Activated naive CD8-positive, alpha-beta T cell (primary cell): ENCODE results near the gene RPL10.

Experiments
- H3K27ac Mint-ChIP-seq: one replicate; pipeline ENCODE4 v1.8.0; 2021; ENCODE audit warnings: mixed read lengths
- H3K27me3 Mint-ChIP-seq: one replicate; pipeline ENCODE4 v1.8.0; 2021; ENCODE audit warnings: mixed read lengths
- H3K36me3 Mint-ChIP-seq: one replicate; pipeline ENCODE4 v1.8.0; 2021; ENCODE audit warnings: mixed read lengths
- H3K4me1 Mint-ChIP-seq: one replicate; pipeline ENCODE4 v1.8.0; 2021; ENCODE audit warnings: low read depth, mixed read lengths
- H3K4me3 Mint-ChIP-seq: one replicate; pipeline ENCODE4 v1.8.0; 2021; ENCODE audit warnings: mild to moderate bottlenecking, mixed read lengths
- H3K9me3 Mint-ChIP-seq: one replicate; pipeline ENCODE4 v1.8.0; 2021; ENCODE audit warnings: low read depth, mixed read lengths

The RPL10 gene

DNA sequence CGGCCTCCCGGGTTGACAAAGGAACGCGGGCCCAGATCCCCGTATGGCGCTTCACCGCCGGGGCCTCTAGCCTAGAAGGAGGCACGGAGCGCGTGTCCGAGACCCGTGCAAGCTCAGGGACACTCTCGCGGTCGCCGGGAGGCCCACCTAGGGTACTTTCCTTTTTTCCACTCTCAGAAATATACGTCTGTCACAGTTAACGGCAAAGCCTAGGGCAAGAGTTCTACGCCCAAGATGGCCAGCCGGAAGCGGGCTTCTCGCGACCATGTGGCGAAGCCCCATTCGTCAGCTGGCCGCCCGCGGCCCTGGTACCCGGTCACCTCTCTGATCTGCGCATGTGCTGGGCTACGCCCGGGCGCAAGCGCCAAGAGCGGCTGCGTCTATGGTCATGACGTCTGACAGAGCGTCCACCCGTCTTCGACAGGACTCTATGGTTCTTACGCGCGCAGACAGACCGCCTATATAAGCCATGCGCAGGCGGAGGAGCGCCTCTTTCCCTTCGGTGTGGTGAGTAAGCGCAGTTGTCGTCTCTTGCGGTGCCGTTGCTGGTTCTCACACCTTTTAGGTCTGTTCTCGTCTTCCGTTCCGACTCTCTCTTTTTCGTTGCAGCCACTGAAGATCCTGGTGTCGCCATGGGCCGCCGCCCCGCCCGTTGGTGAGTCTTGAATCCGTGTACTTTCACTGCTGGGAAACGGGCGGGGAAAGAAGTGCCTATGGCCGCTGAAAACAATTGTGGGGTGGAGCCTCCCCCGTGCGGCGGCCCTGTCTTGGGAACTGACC, at the start of gene RPL10:
TSS of gene RPL10 (plus strand) at position 490 of the 780 bp plus-strand sequence. CDS start at position 633, 143 bp downstream.
- Mint-ChIP-seq H3K4me1 (peaks cover 2% of the 10 kb centered on the region), H3K36me3 (peaks cover 16% of the 10 kb centered on the region), H3K4me3 (peak within 1 kb of the TSS; percentile 98), H3K27ac (peak within 1 kb of the TSS; percentile 100), H3K9me3 (no peaks in the 10 kb centered on the region), H3K27me3 (no peaks in the 10 kb centered on the region)

DNA sequence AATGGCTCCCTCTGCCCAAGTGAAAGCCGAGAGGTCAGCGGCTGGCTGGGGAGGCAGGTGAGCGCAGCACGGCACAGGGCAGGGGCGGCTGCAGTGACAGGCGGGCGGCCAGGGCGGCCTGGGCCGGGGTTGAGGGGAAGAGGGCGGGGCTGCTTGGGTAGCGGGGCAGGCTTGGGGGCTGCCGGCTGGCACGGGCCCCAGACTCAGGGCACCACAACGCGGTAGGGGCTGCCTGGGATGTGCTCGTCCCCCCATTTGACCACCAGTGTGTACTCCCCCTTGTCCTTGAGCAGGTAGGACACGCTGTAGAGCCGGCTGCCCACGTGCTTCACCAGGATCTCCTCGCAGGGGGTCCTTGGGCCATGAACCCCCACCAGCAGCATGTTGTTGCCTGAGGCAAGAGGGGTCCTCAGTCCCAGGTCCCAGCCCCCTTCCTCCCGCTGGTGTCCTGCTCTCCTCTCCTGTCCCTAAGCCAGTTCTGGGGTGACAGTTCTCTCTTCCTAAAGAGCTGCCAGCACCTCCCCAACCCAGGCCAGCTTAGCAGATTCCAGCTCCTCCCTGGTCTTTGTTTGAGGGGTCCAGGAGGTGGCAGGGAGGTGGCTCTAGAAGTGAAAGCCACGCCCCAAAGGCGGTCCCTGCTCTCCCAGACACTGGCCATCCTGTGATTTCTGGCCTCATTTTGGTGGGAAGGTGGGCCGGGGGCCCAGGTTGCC, 49.4 kb upstream of the RPL10 start:
- Mint-ChIP-seq H3K27me3 (no peaks in the 10 kb centered on the region), H3K36me3 (no peaks in the 10 kb centered on the region), H3K27ac (no peak overlapping the region), H3K4me3 (no peak overlapping the region), H3K4me1 (peaks cover 29% of the 10 kb centered on the region), H3K9me3 (no peaks in the 10 kb centered on the region)

DNA sequence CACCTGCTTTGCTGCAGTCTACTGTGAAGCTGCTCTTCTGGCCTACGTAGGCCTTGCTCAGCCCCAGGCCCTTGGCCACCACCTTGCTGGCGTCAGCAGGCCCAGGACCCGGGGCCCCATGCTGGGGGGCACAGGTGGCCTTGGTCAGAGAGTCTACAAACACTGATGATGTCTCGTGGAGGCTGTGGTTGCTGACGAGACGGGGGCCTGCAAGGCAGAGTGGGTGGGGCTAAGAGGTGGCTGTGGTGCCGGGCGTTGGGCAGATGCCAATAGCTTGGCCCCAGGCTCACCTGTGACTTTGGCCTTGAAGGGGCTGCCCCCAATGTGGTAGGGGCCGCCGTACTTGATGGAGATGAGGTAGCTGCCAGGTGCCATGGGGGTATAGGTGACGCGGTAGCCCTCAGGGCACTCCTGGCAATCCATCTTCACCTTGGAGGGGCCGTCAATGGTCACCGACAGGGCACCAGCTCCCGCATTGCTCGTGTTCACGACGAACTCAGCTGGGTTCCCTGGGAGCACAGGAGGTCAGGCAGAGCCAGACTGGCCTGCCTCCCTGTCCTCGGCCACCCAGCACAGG, 48.7 kb upstream of the RPL10 start:
- Mint-ChIP-seq H3K36me3 (no peaks in the 10 kb centered on the region), H3K4me1 (peaks cover 31% of the 10 kb centered on the region), H3K9me3 (no peaks in the 10 kb centered on the region), H3K27me3 (no peaks in the 10 kb centered on the region), H3K4me3 (no peak overlapping the region), H3K27ac (no peak overlapping the region)

DNA sequence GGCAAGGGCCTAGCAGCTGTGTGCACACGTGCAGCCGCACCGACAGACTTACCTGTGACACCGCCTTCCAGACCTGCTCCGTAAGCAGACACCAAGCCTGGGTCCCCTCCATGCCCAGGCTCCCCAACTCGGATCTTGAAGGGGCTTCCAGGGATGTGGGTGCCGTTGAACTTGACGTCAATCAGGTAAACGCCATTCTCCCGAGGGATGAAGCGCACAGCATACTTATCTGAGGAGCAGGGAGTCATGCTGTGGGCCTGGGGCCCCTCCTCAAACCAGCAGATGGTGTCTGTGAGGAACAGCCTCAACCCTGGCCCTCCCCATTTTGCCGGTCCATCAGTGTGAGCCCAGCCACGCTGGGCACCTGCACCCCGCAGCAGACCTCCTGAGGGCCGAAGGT, 48.2 kb upstream of the RPL10 start:
- H3K27me3 Mint-ChIP-seq, result no peaks in the 10 kb centered on the region
- H3K36me3 Mint-ChIP-seq, result no peaks in the 10 kb centered on the region
- no peak overlapping the region for H3K4me3 Mint-ChIP-seq
- H3K27ac Mint-ChIP-seq, result no peak overlapping the region
- H3K4me1 Mint-ChIP-seq, result peaks cover 32% of the 10 kb centered on the region
- H3K9me3 Mint-ChIP-seq, result no peaks in the 10 kb centered on the region

DNA sequence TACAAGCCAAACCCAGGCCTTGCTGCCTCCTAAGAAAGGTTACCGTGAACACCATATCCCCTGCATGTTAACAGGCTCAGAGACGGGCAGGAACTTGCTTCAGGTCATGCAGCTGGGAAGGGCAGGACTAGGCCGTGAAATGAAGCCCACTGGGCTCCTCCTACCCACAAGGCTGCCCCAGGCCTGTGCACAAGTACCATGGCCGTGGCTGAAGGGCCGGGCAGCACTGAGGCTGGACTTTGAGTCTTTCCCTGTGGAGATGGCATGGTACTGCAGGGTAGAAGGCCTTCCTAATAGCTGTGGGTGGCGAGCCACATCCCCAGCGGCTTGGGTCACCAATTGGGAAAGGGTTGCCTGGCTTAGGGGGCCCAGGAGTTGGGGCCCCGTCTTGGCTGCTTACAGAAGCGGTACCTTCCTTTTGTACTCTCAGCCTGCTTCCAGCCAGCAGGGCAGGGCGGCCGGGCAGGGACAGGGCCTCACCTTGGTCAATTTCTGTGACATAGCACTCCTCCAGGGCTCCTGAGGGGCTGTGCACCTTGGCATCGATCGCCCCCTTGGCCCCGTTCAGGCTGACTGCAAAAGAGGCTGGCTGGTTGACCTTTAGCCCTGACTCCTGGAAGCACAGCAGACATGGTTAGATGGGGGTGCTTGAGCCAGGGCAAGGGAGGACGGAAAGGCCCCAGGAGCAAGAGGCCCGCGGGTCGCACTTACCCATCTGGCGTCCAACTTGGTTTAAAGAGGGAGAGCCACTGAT, 47.6 kb upstream of the RPL10 start:
- Mint-ChIP-seq H3K27me3 (no peaks in the 10 kb centered on the region), H3K36me3 (no peaks in the 10 kb centered on the region), H3K4me3 (peak overlapping the region; percentile 23), H3K4me1 (peaks cover 32% of the 10 kb centered on the region), H3K27ac (no peak overlapping the region), H3K9me3 (no peaks in the 10 kb centered on the region)

DNA sequence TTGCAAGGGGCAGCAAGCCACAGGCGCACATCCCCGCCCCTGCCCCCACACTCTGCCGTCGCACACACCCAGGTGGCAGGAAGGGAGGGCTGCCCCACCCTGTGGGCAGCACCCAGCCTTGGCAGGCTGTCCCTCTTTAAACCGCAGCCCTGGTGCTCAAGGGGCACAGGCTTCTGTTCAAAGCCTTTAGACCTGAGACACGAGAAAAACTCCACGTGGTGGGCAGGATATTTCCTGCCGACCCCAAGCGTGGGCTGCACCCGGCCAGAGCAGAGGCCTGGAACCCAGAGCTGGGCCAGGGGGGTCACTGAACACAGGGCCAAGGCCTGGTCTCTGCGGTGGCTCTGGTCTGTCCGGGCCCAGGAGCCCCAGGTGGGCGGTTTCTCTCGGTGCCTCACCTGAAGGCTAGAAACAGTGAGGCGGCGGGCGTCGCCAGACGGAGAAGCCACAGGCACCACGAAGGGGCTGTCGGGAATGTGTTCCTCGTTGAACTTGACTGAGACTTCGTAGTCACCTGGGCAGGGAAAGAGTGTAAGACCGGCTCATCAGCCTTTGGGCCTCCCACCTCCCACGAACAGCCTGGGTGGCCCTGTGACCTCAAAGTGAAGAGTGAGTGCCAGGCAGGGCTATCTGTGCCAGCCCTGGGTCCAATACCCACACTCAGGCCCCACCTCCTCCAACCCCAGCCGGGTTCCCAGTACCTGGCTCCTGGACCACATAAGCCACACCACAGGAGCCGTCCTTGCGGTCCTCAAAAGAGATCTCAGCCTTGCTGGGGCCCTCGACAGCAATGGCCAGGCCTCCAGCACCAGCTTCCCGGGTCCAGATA, 46.8 kb upstream of the RPL10 start:
- peak overlapping the region; percentile 44 for H3K4me3 Mint-ChIP-seq
- H3K9me3 Mint-ChIP-seq, result no peaks in the 10 kb centered on the region
- peaks cover 36% of the 10 kb centered on the region for H3K4me1 Mint-ChIP-seq
- no peaks in the 10 kb centered on the region for H3K36me3 Mint-ChIP-seq
- H3K27me3 Mint-ChIP-seq, result no peaks in the 10 kb centered on the region
- H3K27ac Mint-ChIP-seq, result peak overlapping the region; percentile 64

DNA sequence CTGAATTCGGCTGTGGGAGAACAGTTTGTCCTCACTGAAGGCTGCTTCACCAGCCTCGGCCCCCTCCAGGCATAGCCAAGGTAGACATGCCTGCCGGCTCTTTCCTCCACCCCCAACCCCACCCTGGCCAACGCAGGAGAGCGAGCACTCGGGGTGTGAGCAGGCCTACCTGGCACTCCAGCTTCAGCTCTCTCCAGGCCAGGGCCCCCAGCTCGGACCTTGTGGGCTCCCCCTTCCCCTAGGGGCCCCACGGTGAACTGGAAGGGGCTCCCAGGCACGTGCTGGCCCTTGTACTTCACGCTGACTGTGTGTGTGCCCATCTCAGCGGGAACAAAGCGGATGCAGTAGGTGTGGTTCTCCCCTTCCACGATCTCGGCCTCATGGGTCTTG, 46.2 kb upstream of the RPL10 start:
- Mint-ChIP-seq H3K9me3 (no peaks in the 10 kb centered on the region), H3K36me3 (no peaks in the 10 kb centered on the region), H3K4me1 (peaks cover 36% of the 10 kb centered on the region), H3K27ac (peak overlapping the region; percentile 64), H3K27me3 (no peaks in the 10 kb centered on the region), H3K4me3 (peak overlapping the region; percentile 44)

DNA sequence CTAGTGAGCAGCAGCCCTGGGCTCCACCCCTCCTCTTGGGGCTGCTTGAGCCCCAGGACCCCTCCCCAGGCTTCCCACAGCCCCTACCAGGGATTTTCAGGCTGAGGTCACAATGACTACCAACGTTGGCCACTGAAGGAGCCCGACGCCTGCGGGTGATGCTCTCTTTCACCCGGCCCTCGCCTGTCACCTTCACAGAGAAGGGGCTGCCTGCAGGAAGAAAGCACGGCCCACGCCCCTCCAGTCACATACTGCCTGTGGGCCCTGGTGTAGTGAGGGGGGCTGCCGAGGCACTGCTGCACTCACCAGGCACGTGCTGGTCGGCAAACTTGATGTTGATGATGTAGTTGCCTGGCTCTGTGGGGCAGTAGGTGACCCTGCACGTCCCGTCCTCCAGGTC, 45.7 kb upstream of the RPL10 start:
- Mint-ChIP-seq H3K27ac (no peak overlapping the region), H3K4me1 (peaks cover 34% of the 10 kb centered on the region), H3K4me3 (peak overlapping the region; percentile 7), H3K9me3 (no peaks in the 10 kb centered on the region), H3K27me3 (no peaks in the 10 kb centered on the region), H3K36me3 (no peaks in the 10 kb centered on the region)

DNA sequence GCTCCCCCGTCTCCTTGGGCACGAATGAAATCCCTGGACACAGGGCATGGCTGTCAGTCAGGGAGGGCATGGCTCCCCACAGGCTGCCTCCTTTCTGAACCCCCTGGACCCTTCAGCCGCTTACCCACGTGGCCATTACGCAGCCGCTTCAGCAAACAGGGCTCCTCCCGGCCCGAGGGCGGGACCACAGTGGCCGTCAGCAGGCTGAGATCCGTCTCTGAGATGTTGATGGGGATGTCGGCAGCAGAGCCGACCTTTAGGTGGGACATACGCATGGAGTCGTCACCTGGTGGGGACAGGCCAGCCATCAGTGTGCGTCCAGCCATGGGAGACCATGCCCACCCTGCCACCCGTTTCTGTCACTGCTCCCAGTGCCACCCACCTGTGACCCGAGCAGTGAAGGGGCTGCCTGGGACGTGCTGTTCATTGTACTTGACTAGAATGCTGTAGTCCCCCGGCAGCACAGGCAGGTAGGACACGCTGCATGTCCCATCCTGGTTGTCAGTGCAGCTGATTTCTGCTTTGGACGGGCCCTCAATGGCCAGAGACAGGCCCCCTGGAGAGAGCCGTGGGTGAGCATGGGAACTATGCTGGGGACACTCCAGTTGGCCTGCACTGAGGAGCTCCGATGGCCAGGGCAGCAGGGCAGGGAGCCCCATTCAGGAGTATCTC, 44.9 kb upstream of the RPL10 start:
- no peaks in the 10 kb centered on the region for H3K27me3 Mint-ChIP-seq
- peaks cover 31% of the 10 kb centered on the region for H3K4me1 Mint-ChIP-seq
- H3K27ac Mint-ChIP-seq, result peak overlapping the region; percentile 34
- H3K9me3 Mint-ChIP-seq, result no peaks in the 10 kb centered on the region
- H3K36me3 Mint-ChIP-seq, result no peaks in the 10 kb centered on the region
- H3K4me3 Mint-ChIP-seq, result no peak overlapping the region

DNA sequence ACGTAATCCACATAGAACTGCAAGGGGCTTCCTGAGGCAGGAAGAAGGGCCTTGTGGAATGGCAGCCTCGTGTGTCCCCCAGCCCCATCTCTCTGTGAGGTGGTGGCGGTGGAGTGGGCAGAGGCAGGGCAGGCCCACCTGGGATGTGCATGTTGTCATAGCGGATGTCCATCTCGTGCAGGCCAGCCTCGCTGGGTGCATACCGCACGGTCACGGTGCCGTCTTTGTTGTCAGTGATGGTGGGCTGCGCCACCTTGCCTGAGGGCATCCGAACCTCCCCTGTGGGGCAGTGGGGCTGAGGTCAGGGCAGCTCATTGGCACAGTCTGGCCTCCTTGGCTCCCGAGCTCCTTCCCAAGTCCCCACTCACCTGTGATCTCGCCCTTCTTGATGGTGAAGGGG, 44.2 kb upstream of the RPL10 start:
- no peak overlapping the region for H3K27ac Mint-ChIP-seq
- no peaks in the 10 kb centered on the region for H3K36me3 Mint-ChIP-seq
- no peaks in the 10 kb centered on the region for H3K9me3 Mint-ChIP-seq
- no peaks in the 10 kb centered on the region for H3K27me3 Mint-ChIP-seq
- H3K4me3 Mint-ChIP-seq, result no peak overlapping the region
- peaks cover 28% of the 10 kb centered on the region for H3K4me1 Mint-ChIP-seq

DNA sequence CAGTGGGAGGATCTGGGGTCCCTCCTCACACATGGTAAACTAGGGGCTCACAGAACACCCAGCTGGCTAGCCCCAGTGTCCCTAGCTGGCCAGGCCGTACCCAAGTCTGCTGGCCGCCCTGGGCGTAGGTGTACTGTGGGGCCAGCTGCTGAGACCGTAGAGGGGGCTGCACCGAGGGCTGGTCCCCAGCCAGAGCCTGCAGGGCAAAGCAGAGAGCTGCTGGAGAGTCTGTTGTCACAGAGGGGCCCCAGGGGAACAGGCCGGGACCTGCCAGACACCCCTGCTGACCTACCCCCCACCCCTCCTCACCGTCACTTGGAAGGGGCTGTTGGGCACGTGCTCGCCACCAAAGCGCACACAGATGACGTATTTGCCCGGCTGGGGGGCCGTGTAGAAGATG, 43.7 kb upstream of the RPL10 start:
- Mint-ChIP-seq H3K4me1 (peaks cover 28% of the 10 kb centered on the region), H3K4me3 (no peak overlapping the region), H3K36me3 (no peaks in the 10 kb centered on the region)

DNA sequence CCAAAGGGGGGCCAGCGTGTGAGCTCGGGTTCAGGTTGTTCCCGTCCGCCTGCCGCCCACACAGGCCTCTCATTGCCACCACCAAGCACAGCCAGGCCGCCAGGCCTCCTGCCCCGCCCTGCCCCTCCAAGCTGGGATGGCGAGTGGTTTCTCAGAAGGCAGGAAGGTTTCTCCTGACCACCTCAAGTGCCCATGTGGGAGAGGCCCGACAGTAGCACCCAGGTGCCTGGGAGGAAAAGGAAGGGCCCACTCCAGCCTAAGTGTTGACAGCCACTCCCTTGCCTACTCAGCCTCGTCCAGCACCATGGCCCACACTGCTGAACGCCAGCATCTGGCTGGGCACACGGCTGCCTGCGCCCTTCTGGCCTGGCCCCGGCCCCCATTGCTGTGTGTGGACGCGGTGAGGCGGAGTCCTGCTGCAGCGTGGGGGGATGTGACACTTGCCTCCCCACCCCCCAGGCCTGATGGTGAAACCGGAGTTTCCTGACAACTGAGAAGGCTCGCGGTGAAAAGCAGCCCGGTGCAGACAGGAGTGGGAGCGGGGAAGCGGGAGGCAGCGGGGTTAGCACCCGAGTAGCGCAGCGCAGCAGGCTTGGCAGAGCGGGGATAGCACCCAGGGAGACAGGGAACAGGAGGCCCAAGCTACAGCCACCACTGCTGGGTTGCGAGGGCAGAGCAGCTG, 42.9 kb upstream of the RPL10 start:
- Mint-ChIP-seq H3K4me1 (peaks cover 25% of the 10 kb centered on the region), H3K27ac (no peak overlapping the region), H3K9me3 (no peaks in the 10 kb centered on the region), H3K27me3 (no peaks in the 10 kb centered on the region), H3K4me3 (no peak overlapping the region), H3K36me3 (no peaks in the 10 kb centered on the region)

More for the DNA sequence above, 43.7 kb upstream of the RPL10 start:
- Mint-ChIP-seq H3K9me3 (no peaks in the 10 kb centered on the region), H3K27me3 (no peaks in the 10 kb centered on the region), H3K27ac (no peak overlapping the region)

DNA sequence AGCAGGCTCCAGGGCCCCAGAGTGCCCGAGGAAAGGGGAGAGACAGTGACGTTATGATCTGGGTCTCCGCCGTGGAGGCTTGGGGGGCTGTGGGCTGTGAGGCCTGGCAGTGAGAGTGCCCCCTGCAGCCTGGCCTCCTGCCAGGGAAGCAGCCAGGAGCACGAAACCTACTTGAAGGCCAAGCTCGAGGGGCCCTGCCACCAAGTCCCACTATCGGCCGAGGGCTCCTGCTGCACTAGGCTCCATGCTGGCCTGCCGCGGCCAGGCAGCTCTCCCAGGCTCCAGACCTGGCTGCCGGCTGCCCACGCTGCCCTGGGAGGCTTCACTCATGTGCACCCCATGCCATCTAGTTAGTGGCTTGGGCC, 42.4 kb upstream of the RPL10 start:
- H3K4me1 Mint-ChIP-seq, result peaks cover 23% of the 10 kb centered on the region
- H3K36me3 Mint-ChIP-seq, result no peaks in the 10 kb centered on the region
- H3K27me3 Mint-ChIP-seq, result no peaks in the 10 kb centered on the region
- no peaks in the 10 kb centered on the region for H3K9me3 Mint-ChIP-seq
- H3K4me3 Mint-ChIP-seq, result no peak overlapping the region
- no peak overlapping the region for H3K27ac Mint-ChIP-seq
